Stimulated activated CD4-positive, alpha-beta T cell treated with anti-CD3 and anti-CD28 coated beads, TNF-alpha, amount 100 ng/mL, for 48 hours (primary cell): ENCODE measurements around the gene ZNF708.
"Not testable (repeated sequence)": the region's sequence is repeated elsewhere in the genome, so short reads cannot be mapped to it uniquely, and the experiment has no call there.

Experiments
- DNase-seq, 3 donors: peaks; one replicate each; pipeline ENCODE4 v3.0.0-alpha.2; 2020; ENCODE audit warnings: low read depth in 3 of 3

The ZNF708 gene

DNA sequence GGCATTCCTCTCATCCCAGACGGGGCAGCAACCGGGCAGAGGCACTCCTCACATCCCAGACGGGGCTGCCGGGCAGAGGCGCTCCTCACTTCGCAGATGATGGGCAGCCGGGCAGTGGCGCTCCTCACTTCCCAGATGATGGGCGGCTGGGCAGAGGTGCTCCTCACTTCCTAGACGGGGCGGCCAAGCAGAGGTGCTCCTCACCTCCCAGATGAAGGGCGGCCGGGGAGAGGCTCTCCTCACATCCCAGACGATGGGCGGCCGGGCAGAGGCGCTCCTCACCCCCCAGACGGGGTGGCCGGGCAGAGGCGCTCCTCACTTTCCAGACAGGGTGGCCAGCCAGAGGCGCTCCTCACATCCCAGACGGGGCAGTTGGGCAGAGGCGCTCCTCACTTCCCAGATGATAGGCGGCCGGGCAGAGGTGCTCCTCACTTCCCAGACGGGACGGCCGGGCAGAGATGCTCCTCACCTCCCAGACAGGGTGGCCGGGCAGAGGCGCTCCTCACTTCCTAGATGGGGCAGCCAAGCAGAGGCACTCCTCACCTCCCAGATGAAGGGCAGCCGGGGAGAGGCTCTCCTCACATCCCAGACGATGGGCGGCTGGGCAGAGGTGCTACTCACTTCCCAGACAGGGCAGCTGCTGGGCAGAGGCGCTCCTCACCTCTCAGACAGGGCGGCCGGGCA is 68.9 kb downstream of the ZNF708 start:
- no peak for DNase-seq

DNA sequence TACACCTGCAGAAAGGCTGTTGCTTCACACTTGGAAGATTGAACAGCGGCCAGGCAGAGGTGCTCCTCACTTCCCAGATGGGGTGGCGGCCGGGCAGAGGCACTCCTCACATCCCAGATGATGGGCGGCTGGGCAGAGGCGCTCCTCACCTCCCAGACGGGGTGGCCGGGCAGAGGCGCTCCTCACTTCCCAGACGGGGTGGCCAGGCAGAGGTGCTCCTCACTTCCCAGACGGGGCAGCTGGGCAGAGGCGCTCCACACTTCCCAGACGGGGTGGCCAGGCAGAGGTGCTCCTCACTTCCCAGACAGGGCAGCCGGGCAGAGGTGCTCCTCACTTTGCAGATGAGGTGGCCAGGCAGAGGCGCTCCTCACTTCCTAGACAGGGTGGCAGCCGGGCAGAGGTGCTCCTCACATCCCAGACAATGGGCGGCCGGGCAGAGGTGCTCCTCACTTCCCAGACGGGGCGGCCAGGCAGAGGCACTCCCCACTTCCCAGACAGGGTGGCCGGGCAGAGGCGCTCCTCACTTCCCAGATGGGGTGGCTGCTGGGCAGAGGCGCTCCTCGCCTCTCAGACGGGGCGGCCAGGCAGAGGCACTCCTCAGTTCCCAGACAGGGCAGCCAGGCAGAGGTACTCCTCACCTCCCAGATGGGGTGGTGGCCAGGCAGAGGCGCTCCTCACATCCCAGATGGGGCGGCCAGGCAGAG is 69.6 kb downstream of the ZNF708 start:
- not testable (repeated sequence) for DNase-seq

DNA sequence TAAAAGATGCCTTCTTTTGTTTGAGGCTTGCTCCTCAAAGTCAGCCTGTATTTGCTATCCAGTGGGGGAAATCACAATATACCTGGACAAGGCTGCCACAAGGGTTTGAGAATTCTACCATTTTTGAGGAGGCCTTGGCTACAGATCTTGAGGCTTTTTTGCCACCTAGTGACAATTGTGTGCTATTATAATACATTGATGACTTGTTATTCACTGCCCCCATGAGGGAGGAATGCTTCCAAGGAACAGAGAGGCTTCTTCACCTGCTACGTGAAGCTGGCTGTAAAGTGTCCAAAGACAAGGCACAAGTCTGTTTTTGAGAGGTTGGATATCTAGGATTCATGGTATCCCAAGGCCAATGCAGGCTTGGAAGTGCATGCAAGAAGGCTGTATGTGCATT is 72.5 kb downstream of the ZNF708 start:
- DNase-seq = no peak
